Uterus (tissue), 4 donors: ENCODE measurements around the gene CXCR4. TPM values are rescaled to one million over a fixed set of nuclear protein-coding genes. Genes with fewer than 3 reads are reported as not detected.

Experiments used
- DNase-seq, 2 donors: peaks; one replicate each; pipeline ENCODE4 v3.0.0-alpha.2; 2019 to 2020
- H3K27ac ChIP-seq, 2 donors: fragments of 200-600 bp; sonication (generic); 1 replicate in 1 of 2; 2 replicates in 1 of 2; pipeline ENCODE4 v1.5.1; 2016 to 2018
- H3K27me3 ChIP-seq, 2 donors: fragments of 200-600 bp; sonication (generic); one replicate each; pipeline ENCODE4 v1.5.1; 2018 to 2019; ENCODE audit warnings: control low read depth in 1 of 2
- H3K36me3 ChIP-seq, 2 donors: fragments of 200-600 bp; sonication (generic); one replicate each; pipeline ENCODE4 v1.5.1; 2019; ENCODE audit warnings: control low read depth in 1 of 2
- H3K4me1 ChIP-seq, 2 donors: fragments of 200-600 bp; sonication (generic); one replicate each; pipeline ENCODE4 v1.5.1; 2018 to 2019; ENCODE audit warnings: control low read depth in 1 of 2
- H3K4me3 ChIP-seq, 2 donors: fragments of 200-600 bp; sonication (generic); 1 replicate in 1 of 2; 2 replicates in 1 of 2; pipeline ENCODE4 v1.5.1; 2018 to 2019; ENCODE audit warnings: mild to moderate bottlenecking in 1 of 2
- H3K9me3 ChIP-seq, 2 donors: fragments of 200-600 bp; sonication (generic); one replicate each; pipeline ENCODE4 v1.5.1; 2019; ENCODE audit warnings: control low read depth in 1 of 2
- CTCF ChIP-seq, 4 experiments: fragments of 200-600 bp in 2 of 4; fragments of 450-650 bp in 2 of 4; sonication (generic) in 2 of 4; IDR thresholded peaks; one replicate each; pipeline ENCODE4 v1.5.1; 2016 to 2019; ENCODE audit warnings: antibody characterized with exemption in 4 of 4, mild to moderate bottlenecking in 2 of 4, moderate library complexity in 1 of 4
- POLR2A ChIP-seq, 2 donors: fragments of 450-650 bp; IDR thresholded peaks; one replicate each; pipeline ENCODE4 v1.6.1; 2016; ENCODE audit warnings: antibody characterized with exemption in 2 of 2, mild to moderate bottlenecking in 1 of 2, moderate library complexity in 1 of 2
- intact Hi-C: fragments of 100-400 bp; cut with DNase I; formaldehyde crosslinking; loops from one replicate; pipeline ENCODE4 v1.15.1; 2023; ENCODE audit warnings: low total_unique reads
- total RNA-seq, 4 donors: library from RNA; depleted of rRNA in 3 of 4; stranded (reverse); fragments of >200 nt in 3 of 4; gene quantifications; one replicate each; pipeline versions ENCODE4 v1.1.0 to v1.2.4, GENCODE V29; 2014 to 2023
- donor health status: DM: yes; HTN: yes; CAD: no.

Gene CXCR4
- total RNA-seq, 4 donors from 2014 or later: 2.6 to 39.5 (median 19.7) TPM

- DNase-seq: no peak
- H3K27ac ChIP-seq: no peak overlapping the region
- H3K27me3 ChIP-seq: no peaks in the 10 kb centered on the region
- H3K36me3 ChIP-seq: no peaks in the 10 kb centered on the region
- H3K4me3 ChIP-seq: no peak overlapping the region
- no peaks in the 10 kb centered on the region for H3K9me3 ChIP-seq
- no peak for TF ChIP-seq POLR2A (IDR thresholded peaks at IDR 0.05)
- TF ChIP-seq CTCF (IDR thresholded peaks at IDR 0.05): no peak
- H3K4me1 ChIP-seq: no peaks in the 10 kb centered on the region
- intact Hi-C loops: no loop called here
Observed at GRCh38 chr2:136070913-136071312, 47.0 kb downstream of the CXCR4 start.

GRCh38 chr2:136069773-136070172 lies 48.2 kb downstream of the CXCR4 start:
- Histone ChIP-seq H3K27ac (no peak overlapping the region), H3K9me3 (no peaks in the 10 kb centered on the region), H3K4me1 (no peaks in the 10 kb centered on the region), H3K36me3 (no peaks in the 10 kb centered on the region), H3K4me3 (no peak overlapping the region), H3K27me3 (no peaks in the 10 kb centered on the region)
- DNase-seq: no peak
- intact Hi-C loops: no loop called here
- TF ChIP-seq POLR2A (IDR thresholded peaks at IDR 0.05) (no peak), CTCF (IDR thresholded peaks at IDR 0.05) (no peak)

GRCh38 chr2:136068581-136069227 lies 49.2 kb downstream of the CXCR4 start:
- no peak for DNase-seq
- no peak overlapping the region for H3K27ac ChIP-seq
- no peaks in the 10 kb centered on the region for H3K27me3 ChIP-seq
- H3K36me3 ChIP-seq: no peaks in the 10 kb centered on the region
- TF ChIP-seq CTCF (IDR thresholded peaks at IDR 0.05) (no peak), POLR2A (IDR thresholded peaks at IDR 0.05) (no peak)
- no peak overlapping the region for H3K4me3 ChIP-seq
- no peaks in the 10 kb centered on the region for H3K4me1 ChIP-seq
- H3K9me3 ChIP-seq: no peaks in the 10 kb centered on the region
- intact Hi-C loops: no loop called here

GRCh38 chr2:136067897-136068580 lies 49.9 kb downstream of the CXCR4 start:
- H3K4me3 ChIP-seq: no peak overlapping the region
- H3K27me3 ChIP-seq: no peaks in the 10 kb centered on the region
- no peaks in the 10 kb centered on the region for H3K9me3 ChIP-seq
- H3K36me3 ChIP-seq: no peaks in the 10 kb centered on the region
- no peaks in the 10 kb centered on the region for H3K4me1 ChIP-seq
- DNase-seq: no peak
- intact Hi-C loops: no loop called here
- H3K27ac ChIP-seq: no peak overlapping the region
- TF ChIP-seq POLR2A (IDR thresholded peaks at IDR 0.05) (no peak), CTCF (IDR thresholded peaks at IDR 0.05) (no peak)

GRCh38 chr2:136067459-136067858 lies 50.5 kb downstream of the CXCR4 start:
- no peak for TF ChIP-seq POLR2A (IDR thresholded peaks at IDR 0.05)
- TF ChIP-seq CTCF (IDR thresholded peaks at IDR 0.05): no peak

More at GRCh38 chr2:136067459-136067858, 50.5 kb downstream of the CXCR4 start:
- Histone ChIP-seq H3K27me3 (no peaks in the 10 kb centered on the region), H3K4me3 (no peak overlapping the region), H3K36me3 (no peaks in the 10 kb centered on the region), H3K9me3 (no peaks in the 10 kb centered on the region), H3K27ac (no peak overlapping the region), H3K4me1 (no peaks in the 10 kb centered on the region)
- intact Hi-C loops: no loop called here
- no peak for DNase-seq
